A549 (cell line): ENCODE results near the gene VASH2. TPM values are rescaled to one million over a fixed set of nuclear protein-coding genes. Genes with fewer than 3 reads are reported as not detected.

Source experiments
- ATAC-seq, 2 experiments: fragments of 200-7000 bp in 1 of 2; fragments of >200 bp in 1 of 2; cut with Nextera tagmentation in 1 of 2; cut with Tn5 transposase in 1 of 2; 3 replicates each; pipeline versions ENCODE4 v1.8.0 to v1.9.1; 2018 to 2020; ENCODE audit warnings: mild to moderate bottlenecking in 1 of 2, moderate library complexity in 1 of 2
- CTCF ChIA-PET: fragments of 300-600 bp; sonication (Branson Sonifier 250); formaldehyde crosslinking; extraction: SDS; loops from one replicate; lab custom pipeline; 2021; ENCODE audit warnings: antibody characterized with exemption, inconsistent platforms; lab: Yijun Ruan, JAX
- POLR2A ChIA-PET: fragments of 350-600 bp; formaldehyde crosslinking; extraction: SDS; loops from one replicate; lab custom pipeline; 2021; ENCODE audit warnings: antibody characterized with exemption, inconsistent platforms; lab: Yijun Ruan, JAX
- DNase-seq, 2 experiments: peaks; one replicate each; pipeline versions ENCODE4 v3.0.0 to v3.0.0-alpha.2; 2011 to 2016; ENCODE audit warnings: low read depth in 1 of 2, low spot score in 1 of 2
- FAIRE-seq: peaks from 2 replicates; lab custom pipeline; 2011; peaks lifted over from hg19 to GRCh38; lab: Jason Lieb, UNC
- H3K27ac ChIP-seq, 2 experiments: fragments of >200 bp; sonication (Bioruptor Twin); formaldehyde crosslinking; 3 replicates each; pipeline ENCODE4 v1.5.1; 2016 to 2017
- H3K4me1 ChIP-seq: fragments of >200 bp; sonication (Bioruptor Twin); formaldehyde crosslinking; 3 replicates; pipeline ENCODE4 v1.6.1; 2016
- H3K4me2 ChIP-seq: fragments of >200 bp; sonication (Bioruptor Twin); formaldehyde crosslinking; 3 replicates; pipeline ENCODE4 v1.6.1; 2016
- H3K4me3 ChIP-seq: fragments of >200 bp; sonication (Bioruptor Twin); formaldehyde crosslinking; 3 replicates; pipeline ENCODE4 v1.5.1; 2016
- H3K9me3 ChIP-seq: fragments of >200 bp; sonication (Bioruptor Twin); formaldehyde crosslinking; 3 replicates; pipeline ENCODE4 v1.6.1; 2016
- ATOH8 ChIP-seq: fragments of 250-450 bp; sonication (Bioruptor Pico); IDR thresholded peaks from 2 replicates; pipeline ENCODE4 v1.5.0; 2020; ENCODE audit warnings: low read depth, mild to moderate bottlenecking, moderate library complexity
- CBX2 ChIP-seq: fragments of 200-600 bp; sonication (generic); IDR thresholded peaks from 2 replicates; pipeline ENCODE4 v1.6.1; 2016; ENCODE audit warnings: low read depth, mild to moderate bottlenecking, borderline replicate concordance
- CBX8 ChIP-seq: fragments of 200-600 bp; sonication (generic); IDR thresholded peaks from 2 replicates; pipeline ENCODE4 v1.6.1; 2016
- EHF ChIP-seq: fragments of 250-450 bp; sonication (Bioruptor Pico); IDR thresholded peaks from 2 replicates; pipeline ENCODE4 v1.5.0; 2020; ENCODE audit warnings: mild to moderate bottlenecking
- FOXS1 ChIP-seq: fragments of 250-450 bp; sonication (Bioruptor Pico); IDR thresholded peaks from 2 replicates; pipeline ENCODE4 v1.5.0; 2020; ENCODE audit warnings: mild to moderate bottlenecking, moderate library complexity
- GATA3 ChIP-seq: IDR thresholded peaks from 2 replicates; pipeline ENCODE4 v1.6.1; 2012; ENCODE audit warnings: borderline replicate concordance
- HDAC2 ChIP-seq: fragments of 200-600 bp; sonication (generic); IDR thresholded peaks from 2 replicates; pipeline ENCODE4 v1.6.1; 2016
- HOXB5 ChIP-seq: fragments of 250-450 bp; sonication (Bioruptor Pico); IDR thresholded peaks from 2 replicates; pipeline ENCODE4 v1.5.0; 2020; ENCODE audit warnings: mild to moderate bottlenecking, moderate library complexity
- KDM5A ChIP-seq: fragments of 200-600 bp; sonication (generic); IDR thresholded peaks from 2 replicates; pipeline ENCODE4 v1.6.1; 2016; ENCODE audit warnings: antibody characterized with exemption, mild to moderate bottlenecking
- MAFK ChIP-seq: fragments of 450-650 bp; IDR thresholded peaks from 2 replicates; pipeline ENCODE4 v1.6.1; 2014; ENCODE audit not compliant: partially characterized antibody
- MAZ ChIP-seq: fragments of 150-350 bp; IDR thresholded peaks from 2 replicates; pipeline ENCODE4 v1.6.1; 2014; ENCODE audit warnings: antibody characterized with exemption, low read depth, low read length, borderline replicate concordance
- NR3C1 ChIP-seq: fragments of >200 bp; sonication (Bioruptor Twin); formaldehyde crosslinking; IDR thresholded peaks from 3 replicates; pipeline ENCODE4 v1.6.1; 2017
- PBX3 ChIP-seq: IDR thresholded peaks from 2 replicates; pipeline ENCODE4 v1.6.1; 2012
- PHF8 ChIP-seq: fragments of 200-600 bp; sonication (generic); IDR thresholded peaks from 2 replicates; pipeline ENCODE4 v1.6.1; 2016; ENCODE audit warnings: low read depth, mild to moderate bottlenecking, antibody characterized with exemption, moderate library complexity, borderline replicate concordance
- POLR2A ChIP-seq: IDR thresholded peaks from 2 replicates; pipeline ENCODE4 v1.6.1; 2012; ENCODE audit warnings: mild to moderate bottlenecking, low read length
- TP53 ChIP-seq: fragments of 250-450 bp; sonication (Bioruptor Pico); IDR thresholded peaks from 2 replicates; pipeline ENCODE4 v1.5.0; 2021; ENCODE audit warnings: mild to moderate bottlenecking, moderate library complexity
- WGBS: methylation state at CpG from one replicate; pipeline ENCODE4 v1.1.6; 2017; ENCODE audit errors: missing lambda C conversion rate; 5-methylcytosine and 5-hydroxymethylcytosine counted together
- polyA plus RNA-seq, 4 experiments: library from polyadenylated mRNA; depleted of rRNA in 3 of 4; stranded (reverse); fragments of >200 nt; fragmentation: RNase III in 1 of 4; extraction: RNeasy Plus Mini Kit Qiagen cat#74134 plus additional on column Dnase treatment in 1 of 4; gene quantifications; 2 replicates in 3 of 4; 3 replicates in 1 of 4; pipeline ENCODE4 v1.2.3, GENCODE V29; 2011 to 2017
- TF ChIP-seq, protein P1 (sequence below): fragments of >200 bp; sonication (Bioruptor Twin); formaldehyde crosslinking; IDR thresholded peaks from 3 replicates; pipeline ENCODE4 v1.5.1; 2016
- TF ChIP-seq, protein P2 (sequence below): fragments of 150-350 bp; IDR thresholded peaks from 2 replicates; pipeline ENCODE4 v1.6.1; 2014; ENCODE audit warnings: low read depth, mild to moderate bottlenecking, low read length
- TF ChIP-seq, protein P3 (sequence below): fragments of 200-600 bp; sonication (generic); IDR thresholded peaks from 2 replicates; pipeline ENCODE4 v1.6.1; 2016; ENCODE audit warnings: antibody characterized with exemption, mild to moderate bottlenecking, moderate library complexity

Gene VASH2
- polyA plus RNA-seq, 2 of the 4 experiments (the other 2 are of a cell fraction): 3.4 to 4.7 TPM

- TF ChIP-seq CBX2: no peak
- TF ChIP-seq, protein P1, sequence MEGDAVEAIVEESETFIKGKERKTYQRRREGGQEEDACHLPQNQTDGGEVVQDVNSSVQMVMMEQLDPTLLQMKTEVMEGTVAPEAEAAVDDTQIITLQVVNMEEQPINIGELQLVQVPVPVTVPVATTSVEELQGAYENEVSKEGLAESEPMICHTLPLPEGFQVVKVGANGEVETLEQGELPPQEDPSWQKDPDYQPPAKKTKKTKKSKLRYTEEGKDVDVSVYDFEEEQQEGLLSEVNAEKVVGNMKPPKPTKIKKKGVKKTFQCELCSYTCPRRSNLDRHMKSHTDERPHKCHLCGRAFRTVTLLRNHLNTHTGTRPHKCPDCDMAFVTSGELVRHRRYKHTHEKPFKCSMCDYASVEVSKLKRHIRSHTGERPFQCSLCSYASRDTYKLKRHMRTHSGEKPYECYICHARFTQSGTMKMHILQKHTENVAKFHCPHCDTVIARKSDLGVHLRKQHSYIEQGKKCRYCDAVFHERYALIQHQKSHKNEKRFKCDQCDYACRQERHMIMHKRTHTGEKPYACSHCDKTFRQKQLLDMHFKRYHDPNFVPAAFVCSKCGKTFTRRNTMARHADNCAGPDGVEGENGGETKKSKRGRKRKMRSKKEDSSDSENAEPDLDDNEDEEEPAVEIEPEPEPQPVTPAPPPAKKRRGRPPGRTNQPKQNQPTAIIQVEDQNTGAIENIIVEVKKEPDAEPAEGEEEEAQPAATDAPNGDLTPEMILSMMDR: no peak
- TF ChIP-seq, all 56 proteins: peak for 0
Measured at GRCh38 chr1:212968368-212968863, 18.1 kb downstream of the VASH2 start (continued).

DNA sequence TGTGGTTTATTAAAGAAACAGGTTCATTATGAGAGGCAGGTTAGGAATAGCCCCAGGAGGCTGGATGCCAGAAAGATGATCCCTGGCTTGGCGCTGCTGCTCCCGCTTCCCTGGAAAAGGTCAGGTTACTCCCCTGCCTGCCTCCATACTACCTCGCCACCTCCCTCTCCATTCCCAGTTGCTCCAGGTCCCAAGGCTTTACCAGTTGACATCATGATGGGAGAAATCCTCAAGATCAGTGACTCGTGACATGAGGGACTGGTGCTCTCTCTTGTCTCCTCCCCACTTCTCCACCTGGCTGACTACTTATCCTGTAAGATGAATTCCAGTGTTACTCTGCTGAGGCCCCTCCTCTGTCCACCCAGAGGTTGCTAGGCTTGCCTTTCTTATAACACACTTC lies 19.7 kb downstream of the VASH2 start:
- H3K27ac ChIP-seq: no peak overlapping the region
- ChIA-PET POLR2A (no interaction called here), CTCF (no interaction called here)
- WGBS: 94% methylated on average over 4 of the region's 4 CpGs
- no peak for ATAC-seq
- no peak for DNase-seq
- peaks cover 9% of the 10 kb centered on the region; the same call in 2 of the 3 replicates for H3K4me1 ChIP-seq
- no peaks in the 10 kb centered on the region for H3K9me3 ChIP-seq
- FAIRE-seq: no peak
- TF ChIP-seq MAFK (no peak), NR3C1 (no peak), CBX8 (no peak)
- TF ChIP-seq, protein P2, sequence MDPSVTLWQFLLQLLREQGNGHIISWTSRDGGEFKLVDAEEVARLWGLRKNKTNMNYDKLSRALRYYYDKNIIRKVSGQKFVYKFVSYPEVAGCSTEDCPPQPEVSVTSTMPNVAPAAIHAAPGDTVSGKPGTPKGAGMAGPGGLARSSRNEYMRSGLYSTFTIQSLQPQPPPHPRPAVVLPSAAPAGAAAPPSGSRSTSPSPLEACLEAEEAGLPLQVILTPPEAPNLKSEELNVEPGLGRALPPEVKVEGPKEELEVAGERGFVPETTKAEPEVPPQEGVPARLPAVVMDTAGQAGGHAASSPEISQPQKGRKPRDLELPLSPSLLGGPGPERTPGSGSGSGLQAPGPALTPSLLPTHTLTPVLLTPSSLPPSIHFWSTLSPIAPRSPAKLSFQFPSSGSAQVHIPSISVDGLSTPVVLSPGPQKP: no peak
- no peak overlapping the region for H3K4me3 ChIP-seq
- no peak overlapping the region for H3K4me2 ChIP-seq

DNA sequence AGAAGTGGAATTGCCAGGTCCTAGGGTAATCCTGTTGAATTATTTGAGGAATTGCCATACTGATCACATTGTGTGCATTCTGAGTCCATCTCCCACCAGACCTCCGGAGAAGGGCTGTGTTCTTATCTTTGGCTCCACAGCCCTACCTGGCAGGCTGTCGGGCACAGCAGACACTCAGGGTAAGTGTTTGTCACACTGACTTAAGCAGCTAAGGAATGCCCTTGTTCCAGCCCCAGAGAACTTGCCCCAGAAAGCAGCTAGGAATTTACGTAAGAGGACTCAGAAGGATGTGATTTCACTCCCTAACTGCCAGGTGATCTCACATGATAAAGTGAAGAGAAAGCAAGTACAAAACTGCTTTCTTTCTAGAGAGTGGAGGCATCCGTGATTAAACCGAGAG lies 21.0 kb downstream of the VASH2 start:
- no peak for ATAC-seq
- Histone ChIP-seq H3K4me2 (no peak overlapping the region), H3K27ac (no peak overlapping the region), H3K9me3 (no peaks in the 10 kb centered on the region), H3K4me3 (no peak overlapping the region), H3K4me1 (peaks cover 9% of the 10 kb centered on the region; the same call in 2 of the 3 replicates)
- ChIA-PET CTCF (interaction anchor here (0.6 kb wide), 2 partner anchors 114 to 136 kb away, joined by 3 read pairs; no protein-coding TSS in a partner anchor), POLR2A (no interaction called here)
- no peak for DNase-seq
- 88% methylated on average over 5 of the region's 5 CpGs for WGBS
- TF ChIP-seq PHF8 (no peak), EHF (CRISPR knock-in tag) (no peak), PBX3 (no peak), HDAC2 (no peak), GATA3 (no peak), POLR2A (no peak), ATOH8 (no peak), TP53 (no peak), KDM5A (no peak), HOXB5 (CRISPR knock-in tag) (no peak), MAZ (no peak), FOXS1 (CRISPR knock-in tag) (no peak)
- TF ChIP-seq, protein P2: no peak
- TF ChIP-seq, protein P3, sequence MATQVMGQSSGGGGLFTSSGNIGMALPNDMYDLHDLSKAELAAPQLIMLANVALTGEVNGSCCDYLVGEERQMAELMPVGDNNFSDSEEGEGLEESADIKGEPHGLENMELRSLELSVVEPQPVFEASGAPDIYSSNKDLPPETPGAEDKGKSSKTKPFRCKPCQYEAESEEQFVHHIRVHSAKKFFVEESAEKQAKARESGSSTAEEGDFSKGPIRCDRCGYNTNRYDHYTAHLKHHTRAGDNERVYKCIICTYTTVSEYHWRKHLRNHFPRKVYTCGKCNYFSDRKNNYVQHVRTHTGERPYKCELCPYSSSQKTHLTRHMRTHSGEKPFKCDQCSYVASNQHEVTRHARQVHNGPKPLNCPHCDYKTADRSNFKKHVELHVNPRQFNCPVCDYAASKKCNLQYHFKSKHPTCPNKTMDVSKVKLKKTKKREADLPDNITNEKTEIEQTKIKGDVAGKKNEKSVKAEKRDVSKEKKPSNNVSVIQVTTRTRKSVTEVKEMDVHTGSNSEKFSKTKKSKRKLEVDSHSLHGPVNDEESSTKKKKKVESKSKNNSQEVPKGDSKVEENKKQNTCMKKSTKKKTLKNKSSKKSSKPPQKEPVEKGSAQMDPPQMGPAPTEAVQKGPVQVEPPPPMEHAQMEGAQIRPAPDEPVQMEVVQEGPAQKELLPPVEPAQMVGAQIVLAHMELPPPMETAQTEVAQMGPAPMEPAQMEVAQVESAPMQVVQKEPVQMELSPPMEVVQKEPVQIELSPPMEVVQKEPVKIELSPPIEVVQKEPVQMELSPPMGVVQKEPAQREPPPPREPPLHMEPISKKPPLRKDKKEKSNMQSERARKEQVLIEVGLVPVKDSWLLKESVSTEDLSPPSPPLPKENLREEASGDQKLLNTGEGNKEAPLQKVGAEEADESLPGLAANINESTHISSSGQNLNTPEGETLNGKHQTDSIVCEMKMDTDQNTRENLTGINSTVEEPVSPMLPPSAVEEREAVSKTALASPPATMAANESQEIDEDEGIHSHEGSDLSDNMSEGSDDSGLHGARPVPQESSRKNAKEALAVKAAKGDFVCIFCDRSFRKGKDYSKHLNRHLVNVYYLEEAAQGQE: no peak
- FAIRE-seq: no peak
